HUES64 (cell line): Measurements from ENCODE around the gene ASAP2.

Experiments
- H3K27ac ChIP-seq: 2 replicates; pipeline ENCODE4 v1.7.0; 2013; ENCODE audit warnings: low read depth, low read length, inconsistent platforms
- H3K27me3 ChIP-seq: 2 replicates; pipeline ENCODE4 v1.6.1; 2013; ENCODE audit warnings: mild to moderate bottlenecking, low read length; ENCODE audit not compliant: insufficient read depth
- H3K36me3 ChIP-seq: 2 replicates; pipeline ENCODE4 v1.6.1; 2013; ENCODE audit warnings: mild to moderate bottlenecking, low read length; ENCODE audit not compliant: insufficient read depth
- H3K4me1 ChIP-seq: 2 replicates; pipeline ENCODE4 v1.6.1; 2013; ENCODE audit warnings: mild to moderate bottlenecking, low read length, moderate library complexity; ENCODE audit not compliant: insufficient read depth
- H3K4me3 ChIP-seq: 2 replicates; pipeline ENCODE4 v1.5.1; 2013; ENCODE audit warnings: mild to moderate bottlenecking, low read length, moderate library complexity
- H3K9ac ChIP-seq: 2 replicates; pipeline ENCODE4 v1.6.1; 2013; ENCODE audit warnings: mild to moderate bottlenecking, low read depth, low read length
- H3K9me3 ChIP-seq: 2 replicates; pipeline ENCODE4 v1.6.1; 2013; ENCODE audit warnings: low read depth, low read length; ENCODE audit not compliant: insufficient read depth
- WGBS: fragments of 150-250, 120-280 bp; methylation state at CpG from one replicate; pipeline ENCODE4 v1.1.7; 2013; ENCODE audit warnings: missing lambda C conversion rate; 5-methylcytosine and 5-hydroxymethylcytosine counted together

Gene ASAP2

GRCh38 chr2:9306911-9307310 lies 100.3 kb downstream of the ASAP2 start:
- no peak overlapping the region for H3K27ac ChIP-seq

GRCh38 chr2:9307535-9307934 lies 100.9 kb downstream of the ASAP2 start:
- Histone ChIP-seq H3K9ac (no peak overlapping the region), H3K36me3 (no peaks in the 10 kb centered on the region), H3K27ac (no peak overlapping the region), H3K27me3 (no peaks in the 10 kb centered on the region), H3K4me1 (peaks cover 14% of the 10 kb centered on the region), H3K9me3 (no peaks in the 10 kb centered on the region), H3K4me3 (no peak overlapping the region)
- WGBS, result 95% methylated on average over 7 of the region's 7 CpGs

More at GRCh38 chr2:9306911-9307310, 100.3 kb downstream of the ASAP2 start:
- Histone ChIP-seq H3K36me3 (no peaks in the 10 kb centered on the region), H3K4me3 (no peak overlapping the region), H3K9me3 (no peaks in the 10 kb centered on the region), H3K9ac (no peak overlapping the region), H3K27me3 (no peaks in the 10 kb centered on the region), H3K4me1 (peaks cover 14% of the 10 kb centered on the region)
- 87% methylated on average over 8 of the region's 8 CpGs for WGBS

DNA sequence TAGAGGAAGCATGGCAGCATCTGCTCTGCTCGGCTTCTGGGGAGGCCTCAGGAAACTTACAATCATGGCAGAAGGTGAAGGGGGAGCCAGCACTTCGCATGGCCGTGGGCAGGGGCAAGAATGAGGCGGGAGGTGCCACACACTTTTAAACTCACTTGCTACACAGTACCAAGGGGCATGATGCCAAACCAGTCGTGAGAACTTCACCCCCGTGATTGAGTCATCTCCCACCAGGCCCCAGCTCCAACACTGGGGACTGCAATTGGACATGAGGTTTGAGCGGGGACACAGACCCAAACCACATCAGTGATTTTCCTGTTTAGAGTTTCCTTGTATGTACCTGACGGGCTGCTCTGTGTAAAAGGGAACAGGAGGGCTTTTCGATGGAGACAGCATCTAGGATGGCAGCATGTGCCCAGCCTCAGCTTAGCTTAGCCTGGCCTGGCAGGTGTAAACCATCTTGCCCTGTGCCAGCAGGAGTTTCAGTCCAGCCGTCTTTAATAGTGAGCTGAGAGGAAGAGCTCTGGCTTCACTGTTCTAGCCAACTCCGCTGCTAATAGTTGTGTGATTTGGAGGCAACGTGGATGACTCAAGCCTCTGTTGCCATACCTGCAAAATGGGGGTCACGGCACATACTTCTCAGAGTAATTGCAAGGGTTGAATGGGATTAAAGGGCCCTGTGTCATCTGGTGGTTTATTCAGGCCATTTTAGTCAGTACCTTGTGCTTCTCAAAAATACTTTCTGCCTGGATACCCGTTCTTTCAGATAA lies 101.8 kb downstream of the ASAP2 start:
- Histone ChIP-seq H3K36me3 (no peaks in the 10 kb centered on the region), H3K9ac (no peak overlapping the region), H3K4me3 (no peak overlapping the region), H3K4me1 (peaks cover 14% of the 10 kb centered on the region), H3K27me3 (no peaks in the 10 kb centered on the region), H3K9me3 (no peaks in the 10 kb centered on the region), H3K27ac (no peak overlapping the region)
- 94% methylated on average over 14 of the region's 14 CpGs for WGBS

DNA sequence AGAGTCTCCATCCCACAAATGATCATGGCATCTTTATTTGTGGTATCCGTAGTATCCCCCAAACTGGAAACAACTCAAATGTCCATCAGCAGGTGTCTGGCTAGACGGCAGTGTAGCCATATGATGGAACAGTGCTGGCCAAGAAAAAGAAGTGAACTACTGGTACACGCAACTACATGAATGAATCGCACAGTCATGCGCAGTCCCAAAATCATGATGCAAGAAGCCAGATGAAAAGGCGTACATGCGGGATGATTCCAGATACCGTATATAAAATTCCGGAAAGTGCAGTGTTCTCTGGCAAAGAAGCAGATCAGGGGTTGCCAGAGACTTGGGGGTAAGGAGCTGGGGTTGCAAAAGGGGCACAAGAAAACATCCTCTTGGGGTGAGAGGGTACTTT lies 102.5 kb downstream of the ASAP2 start:
- H3K27ac ChIP-seq, result no peak overlapping the region
- H3K9ac ChIP-seq, result no peak overlapping the region
- H3K27me3 ChIP-seq, result no peaks in the 10 kb centered on the region
- no peaks in the 10 kb centered on the region for H3K36me3 ChIP-seq
- no peaks in the 10 kb centered on the region for H3K9me3 ChIP-seq
- 96% methylated on average over 9 of the region's 9 CpGs for WGBS
- peaks cover 14% of the 10 kb centered on the region for H3K4me1 ChIP-seq
- no peak overlapping the region for H3K4me3 ChIP-seq

DNA sequence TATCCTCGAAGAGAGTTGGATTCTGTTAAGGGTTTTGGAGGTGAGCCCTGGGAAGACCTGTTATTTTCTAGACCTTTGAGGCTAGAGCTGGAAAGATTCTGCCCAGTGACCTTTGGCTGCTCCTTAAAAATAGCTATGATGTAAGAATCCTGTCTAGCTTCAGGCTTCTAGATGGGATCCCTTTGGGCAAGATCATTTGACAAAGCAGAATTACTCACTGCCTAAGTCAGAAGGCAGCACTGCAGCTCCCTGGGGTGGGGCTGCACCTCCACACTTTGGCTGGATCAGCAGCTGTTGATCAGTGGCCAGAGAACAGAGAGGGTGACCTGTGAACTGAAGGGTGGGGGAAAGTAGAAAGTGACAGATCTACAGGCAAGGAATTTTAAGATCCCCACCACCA lies 103.8 kb downstream of the ASAP2 start:
- Histone ChIP-seq H3K4me3 (no peak overlapping the region), H3K9ac (no peak overlapping the region), H3K36me3 (no peaks in the 10 kb centered on the region), H3K4me1 (peaks cover 14% of the 10 kb centered on the region), H3K27ac (no peak overlapping the region), H3K27me3 (no peaks in the 10 kb centered on the region), H3K9me3 (no peaks in the 10 kb centered on the region)
- 91% methylated on average over 1 of the region's 1 CpG for WGBS

DNA sequence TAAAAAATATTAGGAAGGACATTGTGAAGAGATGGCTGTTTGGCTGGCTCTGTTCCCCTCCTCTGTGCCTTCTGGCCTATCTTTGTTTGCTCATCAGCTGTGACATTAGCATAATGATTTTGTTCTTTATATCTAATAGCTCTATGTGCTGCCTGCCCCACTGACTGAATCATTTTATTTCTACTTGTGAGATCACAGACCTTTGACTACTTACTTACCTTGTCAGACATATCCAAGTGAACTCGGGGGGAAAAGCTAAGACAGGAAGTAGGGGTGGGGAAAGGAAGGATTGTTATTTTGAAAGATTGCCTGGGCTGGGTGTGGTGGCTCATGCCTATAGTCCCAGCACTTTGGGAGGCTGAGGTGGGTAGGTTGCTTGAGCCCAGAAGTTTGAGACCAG lies 104.2 kb downstream of the ASAP2 start:
- Histone ChIP-seq H3K27me3 (no peaks in the 10 kb centered on the region), H3K4me1 (peaks cover 14% of the 10 kb centered on the region), H3K4me3 (no peak overlapping the region), H3K9ac (no peak overlapping the region), H3K36me3 (no peaks in the 10 kb centered on the region), H3K27ac (no peak overlapping the region), H3K9me3 (no peaks in the 10 kb centered on the region)
- WGBS, result 43% methylated on average over 1 of the region's 1 CpG

- no peaks in the 10 kb centered on the region for H3K36me3 ChIP-seq
- no peaks in the 10 kb centered on the region for H3K27me3 ChIP-seq
- no peak overlapping the region for H3K4me3 ChIP-seq
- H3K9ac ChIP-seq, result no peak overlapping the region
- H3K9me3 ChIP-seq, result no peaks in the 10 kb centered on the region
- peaks cover 14% of the 10 kb centered on the region for H3K4me1 ChIP-seq
- H3K27ac ChIP-seq, result no peak overlapping the region
- 96% methylated on average over 12 of the region's 12 CpGs for WGBS
These were observed 104.9 kb downstream of the ASAP2 start for GRCh38 chr2:9311488-9311887.

DNA sequence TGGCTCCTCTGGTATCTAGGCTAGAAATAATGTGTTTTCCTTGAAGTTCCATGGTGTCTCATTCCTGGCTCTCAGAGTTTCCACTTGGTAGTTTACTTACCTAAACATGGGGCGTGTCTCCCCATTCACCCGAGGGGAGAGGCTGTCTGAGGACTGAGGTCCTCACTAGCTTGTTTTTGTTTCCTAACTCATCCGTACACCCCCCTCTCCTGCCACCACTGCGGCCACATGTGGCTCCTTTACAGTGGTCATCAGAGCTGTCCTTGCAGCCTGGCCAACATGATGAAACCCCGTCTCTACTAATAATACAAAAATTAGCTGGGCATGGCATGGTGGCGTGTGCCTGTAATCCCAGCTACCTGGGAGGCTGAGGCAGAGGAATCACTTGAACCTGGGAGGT lies 106.0 kb downstream of the ASAP2 start:
- Histone ChIP-seq H3K27ac (no peak overlapping the region), H3K4me1 (peaks cover 14% of the 10 kb centered on the region), H3K27me3 (no peaks in the 10 kb centered on the region), H3K9ac (no peak overlapping the region), H3K4me3 (no peak overlapping the region), H3K36me3 (0 out of 2 replicates have a peak, but pooled peaks cover 2% of the 10 kb centered on the region), H3K9me3 (no peaks in the 10 kb centered on the region)
- WGBS, result 92% methylated on average over 6 of the region's 6 CpGs

DNA sequence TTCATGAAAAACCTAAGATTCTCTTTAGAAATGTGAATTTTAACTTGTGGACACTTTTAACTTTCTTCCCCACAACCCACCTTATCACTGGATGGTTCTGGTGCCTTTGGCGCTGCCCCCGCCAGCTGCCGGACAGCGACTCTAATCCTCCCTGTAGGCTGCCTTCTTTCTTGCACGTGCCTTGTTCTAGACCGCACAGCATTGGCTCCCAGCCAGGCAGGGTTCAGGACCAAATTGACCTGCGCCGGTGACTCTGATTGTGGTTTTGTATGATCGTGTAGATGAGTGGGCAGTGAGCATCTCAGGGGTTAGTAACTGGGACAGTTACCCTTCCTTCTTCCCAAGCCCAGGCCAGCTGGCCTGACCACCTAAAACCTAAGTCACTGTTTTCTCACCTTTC lies 106.8 kb downstream of the ASAP2 start:
- Histone ChIP-seq H3K27ac (no peak overlapping the region), H3K9ac (no peak overlapping the region), H3K4me3 (no peak overlapping the region), H3K9me3 (no peaks in the 10 kb centered on the region), H3K27me3 (no peaks in the 10 kb centered on the region), H3K4me1 (peaks cover 14% of the 10 kb centered on the region), H3K36me3 (0 out of 2 replicates have a peak, but pooled peaks cover 2% of the 10 kb centered on the region)
- 95% methylated on average over 9 of the region's 9 CpGs for WGBS

DNA sequence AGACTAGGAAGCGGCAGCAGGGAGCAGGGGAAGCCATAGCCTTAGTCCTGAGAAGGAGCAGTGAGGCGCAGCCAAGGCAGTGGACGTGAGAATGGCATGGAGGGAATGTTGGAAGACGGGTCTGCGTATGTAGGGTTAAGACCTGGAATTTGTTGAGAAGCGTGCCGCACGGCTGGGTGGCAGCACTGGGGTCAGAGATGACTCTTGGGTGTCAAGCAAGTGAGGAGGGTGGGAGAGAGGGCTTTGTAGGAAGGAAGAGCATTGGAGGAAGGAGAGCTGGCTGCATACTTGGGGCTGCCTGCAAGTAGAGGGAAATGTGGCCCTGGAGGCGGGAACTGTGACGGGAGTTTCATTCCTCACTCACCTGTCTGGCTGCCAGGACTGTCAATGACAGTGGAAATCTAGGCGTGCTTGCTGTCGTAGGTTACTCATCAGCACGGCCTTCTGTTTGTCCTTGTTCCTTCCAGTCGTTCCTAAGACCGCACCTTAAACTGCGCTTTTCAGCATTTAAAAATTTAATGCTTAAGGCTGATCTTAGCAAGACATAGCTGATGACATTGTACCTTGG lies 108.8 kb downstream of the ASAP2 start:
- Histone ChIP-seq H3K27ac (no peak overlapping the region), H3K9me3 (no peaks in the 10 kb centered on the region), H3K36me3 (0 out of 2 replicates have a peak, but pooled peaks cover 2% of the 10 kb centered on the region), H3K4me3 (no peak overlapping the region), H3K9ac (no peak overlapping the region), H3K4me1 (peaks cover 9% of the 10 kb centered on the region), H3K27me3 (no peaks in the 10 kb centered on the region)
- WGBS, result 91% methylated on average over 16 of the region's 16 CpGs

GRCh38 chr2:9317559-9317958 lies 110.9 kb downstream of the ASAP2 start:
- Histone ChIP-seq H3K4me1 (no peaks in the 10 kb centered on the region), H3K9ac (no peak overlapping the region), H3K36me3 (0 out of 2 replicates have a peak, but pooled peaks cover 2% of the 10 kb centered on the region), H3K27ac (no peak overlapping the region), H3K27me3 (no peaks in the 10 kb centered on the region), H3K4me3 (no peak overlapping the region), H3K9me3 (no peaks in the 10 kb centered on the region)
- WGBS, result 91% methylated on average over 6 of the region's 6 CpGs
